ENCODE results near the gene GPATCH2L.

The GPATCH2L gene

GRCh38 chr14:76138119-76138757 lies 13.5 kb upstream of the GPATCH2L start:
- DNase-seq, result no peak

GRCh38 chr14:76138758-76139723 lies 12.7 kb upstream of the GPATCH2L start:
- DNase-seq, result no peak

GRCh38 chr14:76143642-76144041 lies 8.1 kb upstream of the GPATCH2L start:
- no peak for DNase-seq

GRCh38 chr14:76146976-76147375 lies 4.7 kb upstream of the GPATCH2L start:
- no peak for DNase-seq

- no peak for DNase-seq
Measured at GRCh38 chr14:76149196-76149595, 2.5 kb upstream of the GPATCH2L start.

GRCh38 chr14:76152333-76152681 lies 585 bp downstream of the GPATCH2L start:
- DNase-seq, result peak; percentile 76

GRCh38 chr14:76153919-76154318 lies 2.2 kb downstream of the GPATCH2L start:
- DNase-seq, result no peak

GRCh38 chr14:76154539-76155126 lies 2.9 kb downstream of the GPATCH2L start:
- DNase-seq, result no peak

- no peak for DNase-seq
Measured at GRCh38 chr14:76163668-76164363, 12.1 kb downstream of the GPATCH2L start.

GRCh38 chr14:76168531-76168930 lies 16.8 kb downstream of the GPATCH2L start:
- no peak for DNase-seq

- DNase-seq, result no peak
Measured at GRCh38 chr14:76169776-76170175, 18.1 kb downstream of the GPATCH2L start.

GRCh38 chr14:76174982-76175381 lies 23.3 kb downstream of the GPATCH2L start:
- DNase-seq, result no peak

GRCh38 chr14:76175942-76176341 lies 24.2 kb downstream of the GPATCH2L start:
- DNase-seq, result no peak

- DNase-seq, result no peak
Measured at GRCh38 chr14:76181546-76181945, 29.8 kb downstream of the GPATCH2L start.

- DNase-seq, result no peak
Measured at GRCh38 chr14:76186308-76187027, 34.7 kb downstream of the GPATCH2L start.

GRCh38 chr14:76191297-76191696 lies 39.6 kb downstream of the GPATCH2L start:
- no peak for DNase-seq

- no peak for DNase-seq
Measured at GRCh38 chr14:76193696-76194095, 42.0 kb downstream of the GPATCH2L start.

GRCh38 chr14:76194327-76194726 lies 42.6 kb downstream of the GPATCH2L start:
- DNase-seq, result no peak

GRCh38 chr14:76195003-76195402 lies 43.3 kb downstream of the GPATCH2L start:
- no peak for DNase-seq

- no peak for DNase-seq
Measured at GRCh38 chr14:76196980-76197695, 45.4 kb downstream of the GPATCH2L start.

- DNase-seq, result no peak
Measured at GRCh38 chr14:76201162-76201561, 49.4 kb downstream of the GPATCH2L start.

All from stimulated activated CD4-positive, alpha-beta T cell treated with anti-CD3 and anti-CD28 coated beads, Interleukin-1b, Interleukin-23, amount 100 ng/mL, for 48 hours (primary cell).